Measurements from ENCODE around the gene UBASH3A.

Gene UBASH3A

DNA sequence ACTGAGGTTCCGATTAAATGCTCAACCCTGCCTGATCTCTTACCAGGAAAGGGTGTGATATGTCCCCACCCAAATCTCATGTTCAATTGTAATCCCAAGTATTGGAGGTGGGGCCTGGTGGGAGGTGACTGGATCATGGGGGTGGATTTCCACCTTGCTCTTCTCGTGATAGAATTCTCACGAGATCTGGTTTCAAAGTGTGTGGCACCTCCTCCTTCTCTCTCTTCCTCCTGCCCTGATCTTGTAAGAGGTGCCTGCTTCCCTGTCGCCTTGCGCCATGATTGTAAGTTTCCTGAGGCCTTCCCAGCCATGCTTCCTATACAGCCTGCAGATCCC lies 57.5 kb downstream of the UBASH3A start:
- H3K9ac ChIP-seq (ENCODE audit: low read depth, low read length), result no peak overlapping the region
- H4K20me1 ChIP-seq (ENCODE audit: insufficient read depth, low read length), result no peaks in the 10 kb centered on the region
- H3K36me3 ChIP-seq (ENCODE audit: insufficient read depth, low read length), result no peaks in the 10 kb centered on the region
- no peak overlapping the region for H2AFZ ChIP-seq (ENCODE audit: low read depth, low read length)
- H3K4me3 ChIP-seq (ENCODE audit: low read depth in 1 of 2, low read length in 2 of 2), result no peak overlapping the region
- ATAC-seq (ENCODE audit: insufficient read depth, low read depth) (no peak; the same call in 2 of the 3 replicates), DNase-seq (no peak)
- no peaks in the 10 kb centered on the region for H3K9me3 ChIP-seq (ENCODE audit: insufficient read depth, low read length, severe bottlenecking)
- H3K79me2 ChIP-seq (ENCODE audit: insufficient read depth, low read length), result no peaks in the 10 kb centered on the region
- no peaks in the 10 kb centered on the region for H3K27me3 ChIP-seq (ENCODE audit: insufficient read depth, low read length, poor library complexity)
- peak overlapping the region; percentile 72 for H3K27ac ChIP-seq (ENCODE audit: low read length)
- peak overlapping the region; percentile 58; the same call in 1 of the 2 replicates for H3K4me2 ChIP-seq (ENCODE audit: insufficient read depth, low read length)
- peaks cover 71% of the 10 kb centered on the region for H3K4me1 ChIP-seq (ENCODE audit: insufficient read depth, low read length)
- TF ChIP-seq, protein P1, sequence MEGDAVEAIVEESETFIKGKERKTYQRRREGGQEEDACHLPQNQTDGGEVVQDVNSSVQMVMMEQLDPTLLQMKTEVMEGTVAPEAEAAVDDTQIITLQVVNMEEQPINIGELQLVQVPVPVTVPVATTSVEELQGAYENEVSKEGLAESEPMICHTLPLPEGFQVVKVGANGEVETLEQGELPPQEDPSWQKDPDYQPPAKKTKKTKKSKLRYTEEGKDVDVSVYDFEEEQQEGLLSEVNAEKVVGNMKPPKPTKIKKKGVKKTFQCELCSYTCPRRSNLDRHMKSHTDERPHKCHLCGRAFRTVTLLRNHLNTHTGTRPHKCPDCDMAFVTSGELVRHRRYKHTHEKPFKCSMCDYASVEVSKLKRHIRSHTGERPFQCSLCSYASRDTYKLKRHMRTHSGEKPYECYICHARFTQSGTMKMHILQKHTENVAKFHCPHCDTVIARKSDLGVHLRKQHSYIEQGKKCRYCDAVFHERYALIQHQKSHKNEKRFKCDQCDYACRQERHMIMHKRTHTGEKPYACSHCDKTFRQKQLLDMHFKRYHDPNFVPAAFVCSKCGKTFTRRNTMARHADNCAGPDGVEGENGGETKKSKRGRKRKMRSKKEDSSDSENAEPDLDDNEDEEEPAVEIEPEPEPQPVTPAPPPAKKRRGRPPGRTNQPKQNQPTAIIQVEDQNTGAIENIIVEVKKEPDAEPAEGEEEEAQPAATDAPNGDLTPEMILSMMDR (IDR thresholded peaks at IDR 0.05; ENCODE audit: borderline replicate concordance, extremely low read depth, low read length, poor library complexity, severe bottlenecking), result no peak
- no peak for TF ChIP-seq EZH2 (IDR thresholded peaks at IDR 0.05; ENCODE audit: borderline replicate concordance, low read depth, low read length, severe bottlenecking)

DNA sequence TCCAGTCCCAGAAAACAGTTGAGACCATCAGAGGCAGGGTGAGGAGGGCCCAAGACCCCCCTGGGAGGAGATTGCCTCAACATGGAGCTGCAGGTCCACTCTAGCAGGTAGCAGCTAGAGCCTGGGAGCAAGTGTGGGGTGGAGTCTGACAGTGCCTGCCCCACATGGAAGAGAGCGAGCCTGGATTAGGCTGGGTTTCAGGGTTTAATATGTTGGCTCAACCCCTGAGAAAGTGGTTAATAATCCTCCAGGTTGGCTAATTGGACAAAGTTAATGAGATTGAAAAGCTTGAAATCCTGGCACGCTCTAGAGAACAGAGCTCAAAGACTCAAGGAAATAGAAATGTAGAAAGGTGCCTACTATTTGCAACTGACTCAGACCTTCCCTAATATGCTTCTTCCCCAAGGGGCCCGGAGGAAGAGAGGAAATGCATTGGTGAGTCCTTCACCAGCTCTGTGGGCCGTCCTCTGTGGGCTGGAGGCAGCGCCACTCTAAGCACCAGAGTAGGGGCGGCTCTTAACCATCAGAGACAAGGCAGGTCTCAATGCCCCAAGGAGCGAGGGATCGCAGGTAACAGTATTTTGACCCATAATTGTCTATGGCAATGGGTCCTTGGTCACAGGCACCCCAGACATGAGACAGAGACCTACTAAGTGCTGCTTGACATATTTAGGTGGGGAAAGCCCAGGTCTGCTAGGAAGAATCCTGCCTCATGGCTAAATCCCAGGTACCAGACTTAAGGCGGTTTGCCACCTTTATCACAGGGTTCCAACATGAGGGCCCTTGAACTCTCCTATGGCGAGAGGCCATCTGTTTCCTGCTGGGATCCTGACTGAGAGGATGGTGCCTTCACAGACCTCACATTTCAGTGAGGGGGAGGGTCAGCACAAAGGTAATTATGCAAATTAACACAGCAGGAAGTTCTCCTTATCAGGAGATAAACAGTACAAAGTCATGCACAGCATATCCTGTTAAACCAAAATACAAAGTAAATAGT lies 58.5 kb downstream of the UBASH3A start:
- Histone ChIP-seq H3K9me3 (ENCODE audit: insufficient read depth, low read length, severe bottlenecking) (no peaks in the 10 kb centered on the region), H3K36me3 (ENCODE audit: insufficient read depth, low read length) (no peaks in the 10 kb centered on the region), H3K9ac (ENCODE audit: low read depth, low read length) (no peak overlapping the region), H2AFZ (ENCODE audit: low read depth, low read length) (no peak overlapping the region), H3K4me1 (ENCODE audit: insufficient read depth, low read length) (peaks cover 64% of the 10 kb centered on the region), H3K79me2 (ENCODE audit: insufficient read depth, low read length) (no peaks in the 10 kb centered on the region), H3K27ac (ENCODE audit: low read length) (peak overlapping the region; percentile 72), H3K4me3 (ENCODE audit: low read depth in 1 of 2, low read length in 2 of 2) (no peak overlapping the region), H3K27me3 (ENCODE audit: insufficient read depth, low read length, poor library complexity) (no peaks in the 10 kb centered on the region), H3K4me2 (ENCODE audit: insufficient read depth, low read length) (no peak overlapping the region), H4K20me1 (ENCODE audit: insufficient read depth, low read length) (no peaks in the 10 kb centered on the region)
- no peak for ATAC-seq (ENCODE audit: insufficient read depth, low read depth)
- TF ChIP-seq EZH2 (IDR thresholded peaks at IDR 0.05; ENCODE audit: borderline replicate concordance, low read depth, low read length, severe bottlenecking), result no peak
- TF ChIP-seq, protein P1 (IDR thresholded peaks at IDR 0.05; ENCODE audit: borderline replicate concordance, extremely low read depth, low read length, poor library complexity, severe bottlenecking), result no peak
- DNase-seq, result no peak

DNA sequence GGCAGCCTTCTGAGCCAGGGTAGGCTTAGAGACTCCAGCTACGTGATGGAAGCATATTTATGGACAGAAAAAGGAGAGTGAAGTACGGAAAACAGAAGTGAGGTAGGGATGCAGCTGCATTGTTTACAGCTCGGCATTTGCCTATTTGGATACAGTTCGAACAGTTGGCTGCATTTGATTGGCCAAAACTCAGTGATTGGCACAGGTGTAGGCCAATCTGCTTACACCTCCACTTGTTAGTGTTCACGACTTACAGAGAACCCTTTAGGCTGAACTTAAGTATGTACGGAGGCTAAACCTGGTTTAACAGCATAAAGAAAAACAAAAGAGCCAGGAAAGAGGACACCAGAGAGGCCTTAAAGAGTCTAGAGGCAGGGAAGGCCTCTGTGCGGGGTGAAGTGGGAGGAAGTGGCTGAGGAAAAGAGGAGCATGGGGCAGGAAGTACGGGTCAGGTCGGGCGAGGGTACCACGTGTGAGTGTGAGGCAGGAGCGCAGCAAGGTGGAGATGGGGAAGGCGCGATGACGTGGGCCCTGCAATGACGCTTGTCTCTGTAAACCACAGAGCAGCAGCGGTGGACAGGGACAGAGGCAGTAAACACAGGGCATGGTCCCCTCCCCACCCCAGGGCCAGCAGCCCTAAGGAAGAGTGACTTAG lies 60.3 kb downstream of the UBASH3A start:
- H3K9ac ChIP-seq (ENCODE audit: low read depth, low read length), result no peak overlapping the region
- H4K20me1 ChIP-seq (ENCODE audit: insufficient read depth, low read length), result no peaks in the 10 kb centered on the region
- H3K4me2 ChIP-seq (ENCODE audit: insufficient read depth, low read length), result no peak overlapping the region
- peak overlapping the region; percentile 46 for H3K27ac ChIP-seq (ENCODE audit: low read length)
- H3K4me3 ChIP-seq (ENCODE audit: low read depth in 1 of 2, low read length in 2 of 2), result no peak overlapping the region
- no peaks in the 10 kb centered on the region for H3K9me3 ChIP-seq (ENCODE audit: insufficient read depth, low read length, severe bottlenecking)
- H3K27me3 ChIP-seq (ENCODE audit: insufficient read depth, low read length, poor library complexity), result no peaks in the 10 kb centered on the region
- TF ChIP-seq EZH2 (IDR thresholded peaks at IDR 0.05; ENCODE audit: borderline replicate concordance, low read depth, low read length, severe bottlenecking), result no peak
- TF ChIP-seq, protein P1 (IDR thresholded peaks at IDR 0.05; ENCODE audit: borderline replicate concordance, extremely low read depth, low read length, poor library complexity, severe bottlenecking), result no peak
- no peaks in the 10 kb centered on the region for H3K36me3 ChIP-seq (ENCODE audit: insufficient read depth, low read length)
- no peaks in the 10 kb centered on the region for H3K79me2 ChIP-seq (ENCODE audit: insufficient read depth, low read length)
- peaks cover 64% of the 10 kb centered on the region for H3K4me1 ChIP-seq (ENCODE audit: insufficient read depth, low read length)
- DNase-seq, result peak; percentile 72
- 0 out of 2 replicates have a peak overlapping the region, but pooled peaks have one; percentile 4 for H2AFZ ChIP-seq (ENCODE audit: low read depth, low read length)
- no peak for ATAC-seq (ENCODE audit: insufficient read depth, low read depth)
